ENCODE measurements around the gene ROS1.
"Not testable (repeated sequence)": the region's sequence is repeated elsewhere in the genome, so short reads cannot be mapped to it uniquely, and the experiment has no call there.

The ROS1 gene

DNA sequence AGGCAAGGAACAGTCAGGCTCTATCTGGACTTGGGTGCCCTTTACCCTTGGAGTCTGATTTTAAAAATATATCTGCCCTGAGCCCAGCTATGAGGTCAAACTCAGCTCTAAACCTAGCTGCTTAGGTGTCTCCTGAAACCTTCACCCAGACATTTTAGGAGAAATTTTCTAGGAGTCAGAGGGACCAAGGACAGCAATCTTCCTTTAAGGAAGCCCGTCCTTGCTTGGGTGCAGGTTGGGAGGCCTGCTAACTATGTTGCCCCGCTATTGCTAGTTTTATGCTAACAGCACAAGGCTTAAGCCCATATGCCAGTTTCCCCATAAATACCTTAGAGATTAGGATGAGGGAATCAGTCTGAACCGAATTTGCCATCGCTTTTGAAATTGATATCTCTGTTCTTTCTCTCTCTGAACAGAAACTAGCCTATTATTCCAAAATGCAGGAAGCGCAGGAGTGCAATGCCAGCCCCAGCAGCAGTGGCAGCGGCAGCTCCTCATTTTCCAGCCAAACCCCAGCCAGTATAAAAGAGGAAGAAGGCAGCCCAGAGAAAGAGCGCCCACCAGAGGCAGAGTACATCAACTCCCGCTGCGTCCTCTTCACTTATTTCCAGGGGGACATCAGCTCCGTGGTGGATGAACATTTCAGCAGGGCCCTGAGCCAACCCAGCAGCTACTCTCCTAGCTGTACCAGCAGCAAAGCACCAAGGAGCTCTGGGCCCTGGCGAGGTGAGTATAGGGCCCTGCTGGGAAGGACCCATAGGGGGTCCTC, 157.8 kb downstream of the ROS1 start:
- DNase-seq (ENCODE audit: low spot score in 2 of 2) (no peak), ATAC-seq (ENCODE audit: low read depth) (no peak)
- Mint-ChIP-seq H3K27me3 (peaks cover 35% of the 10 kb centered on the region), H3K4me3 (no peak overlapping the region), H3K27ac (no peak overlapping the region), H3K9me3 (no peaks in the 10 kb centered on the region), H3K4me1 (peaks cover 20% of the 10 kb centered on the region), H3K36me3 (no peaks in the 10 kb centered on the region)

DNA sequence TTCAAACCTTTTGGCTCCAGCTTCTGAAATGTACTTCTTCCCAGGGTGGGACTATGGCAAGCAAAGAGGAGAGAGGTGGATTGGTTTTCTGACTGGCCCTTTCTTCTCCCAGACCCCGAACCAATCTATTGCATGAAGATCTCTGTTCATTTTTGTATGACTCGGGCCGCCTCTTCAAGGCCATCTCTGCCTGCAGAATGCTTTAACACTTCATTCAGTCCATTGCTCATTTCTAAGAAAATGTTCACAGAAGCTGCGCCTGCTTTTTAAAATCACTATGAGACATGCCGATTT, 158.7 kb downstream of the ROS1 start:
- ATAC-seq (ENCODE audit: low read depth) (no peak), DNase-seq (ENCODE audit: low spot score in 2 of 2) (no peak)
- no peak overlapping the region for H3K27ac Mint-ChIP-seq
- H3K4me1 Mint-ChIP-seq = peaks cover 17% of the 10 kb centered on the region
- no peaks in the 10 kb centered on the region for H3K9me3 Mint-ChIP-seq
- H3K36me3 Mint-ChIP-seq = no peaks in the 10 kb centered on the region
- peaks cover 29% of the 10 kb centered on the region for H3K27me3 Mint-ChIP-seq
- H3K4me3 Mint-ChIP-seq = no peak overlapping the region

DNA sequence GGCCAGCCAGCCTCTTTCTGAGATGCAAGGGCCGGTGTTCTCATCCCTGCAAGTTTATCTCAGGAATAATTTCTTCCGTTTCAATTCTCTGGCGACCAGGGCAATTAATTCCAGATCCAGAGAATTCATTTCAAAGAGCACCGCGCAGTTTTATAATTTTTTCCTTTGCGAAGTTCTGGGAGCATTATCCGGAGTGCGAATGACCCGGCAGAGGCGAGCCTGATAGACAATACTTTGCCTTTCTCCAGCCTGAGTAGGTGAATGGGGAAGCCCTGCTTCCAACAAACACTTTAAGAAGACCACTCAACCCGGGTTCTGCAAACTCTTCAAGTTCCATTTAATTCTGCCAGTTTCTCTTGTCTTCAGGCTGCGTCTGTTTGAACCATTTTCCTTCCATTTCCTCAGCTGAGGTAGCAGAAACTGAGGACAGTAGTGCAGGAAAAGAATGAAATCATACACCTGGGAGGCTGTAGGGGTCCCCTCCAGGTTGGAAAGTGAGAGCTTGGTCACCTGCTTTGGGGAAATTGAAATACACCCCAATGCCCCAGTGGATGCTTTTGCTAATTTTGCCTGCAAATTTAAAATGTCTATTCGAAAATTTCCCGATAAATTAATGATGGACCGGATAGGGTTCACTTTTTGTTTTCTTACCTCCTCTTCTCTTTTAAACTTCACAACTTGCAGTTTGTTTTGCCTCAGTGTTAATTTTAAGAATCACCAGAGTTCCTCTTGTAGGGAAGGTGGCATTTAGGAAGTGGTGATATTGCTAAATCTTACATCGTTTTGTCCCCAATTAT, 159.3 kb downstream of the ROS1 start:
- Mint-ChIP-seq H3K27me3 (peaks cover 28% of the 10 kb centered on the region), H3K4me3 (peak overlapping the region; percentile 8), H3K36me3 (no peaks in the 10 kb centered on the region), H3K9me3 (no peaks in the 10 kb centered on the region), H3K4me1 (peaks cover 17% of the 10 kb centered on the region), H3K27ac (no peak overlapping the region)
- no peak for DNase-seq (ENCODE audit: low spot score in 2 of 2)
- ATAC-seq (ENCODE audit: low read depth) = no peak

DNA sequence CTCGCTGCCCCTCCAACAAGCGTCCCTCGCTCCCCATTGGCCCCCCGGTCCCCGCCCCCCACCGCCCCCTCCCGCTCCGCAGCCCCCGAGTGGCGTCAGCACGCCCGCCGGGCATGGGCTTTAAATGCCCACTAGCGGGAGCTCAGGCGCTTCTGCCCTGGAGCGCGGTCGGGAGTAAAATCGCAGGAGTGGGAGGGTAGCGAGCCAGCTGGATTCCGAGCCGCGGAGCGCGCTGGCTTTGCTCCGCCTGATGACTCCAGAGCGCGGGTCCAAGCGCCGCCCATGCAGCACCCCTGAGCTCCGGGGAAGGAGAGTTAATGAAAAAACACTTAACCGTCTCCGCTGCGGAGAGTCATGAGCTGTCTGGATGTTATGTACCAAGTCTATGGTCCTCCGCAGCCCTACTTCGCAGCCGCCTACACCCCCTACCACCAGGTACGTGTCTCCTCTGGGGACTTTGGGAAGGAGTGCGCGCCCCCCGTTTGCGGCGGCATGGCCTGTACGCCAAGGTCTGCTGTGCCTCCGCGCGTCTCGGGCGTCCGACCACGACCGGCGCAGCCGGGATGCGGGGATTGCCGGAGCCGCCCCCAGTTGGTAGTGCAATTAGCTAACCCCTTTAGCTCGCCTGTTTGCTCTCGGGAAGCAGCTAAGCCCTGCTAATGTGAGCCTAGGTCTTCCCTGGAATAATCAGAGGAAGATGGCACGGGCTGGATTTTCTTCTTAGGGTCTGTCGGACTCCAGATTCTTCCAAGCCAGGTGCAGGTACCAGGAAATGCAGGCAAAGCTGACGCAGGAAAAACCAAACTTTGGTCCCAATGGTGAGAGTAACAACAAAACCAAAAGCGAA, 160.1 kb downstream of the ROS1 start, which contains the start of gene VGLL2:
Gene VGLL2, plus strand, starts transcription at position 149 of the 847 bp plus-strand sequence. Its CDS starts 206 bp downstream, at position 355.
- Mint-ChIP-seq H3K36me3 (no peaks in the 10 kb centered on the region), H3K27me3 (peaks cover 28% of the 10 kb centered on the region), H3K27ac (no peak within 1 kb of the TSS), H3K4me3 (peak within 1 kb of the TSS; percentile 63), H3K4me1 (peaks cover 17% of the 10 kb centered on the region), H3K9me3 (no peaks in the 10 kb centered on the region)
- ATAC-seq (ENCODE audit: low read depth) (no peak), DNase-seq (ENCODE audit: low spot score in 2 of 2) (no peak)

DNA sequence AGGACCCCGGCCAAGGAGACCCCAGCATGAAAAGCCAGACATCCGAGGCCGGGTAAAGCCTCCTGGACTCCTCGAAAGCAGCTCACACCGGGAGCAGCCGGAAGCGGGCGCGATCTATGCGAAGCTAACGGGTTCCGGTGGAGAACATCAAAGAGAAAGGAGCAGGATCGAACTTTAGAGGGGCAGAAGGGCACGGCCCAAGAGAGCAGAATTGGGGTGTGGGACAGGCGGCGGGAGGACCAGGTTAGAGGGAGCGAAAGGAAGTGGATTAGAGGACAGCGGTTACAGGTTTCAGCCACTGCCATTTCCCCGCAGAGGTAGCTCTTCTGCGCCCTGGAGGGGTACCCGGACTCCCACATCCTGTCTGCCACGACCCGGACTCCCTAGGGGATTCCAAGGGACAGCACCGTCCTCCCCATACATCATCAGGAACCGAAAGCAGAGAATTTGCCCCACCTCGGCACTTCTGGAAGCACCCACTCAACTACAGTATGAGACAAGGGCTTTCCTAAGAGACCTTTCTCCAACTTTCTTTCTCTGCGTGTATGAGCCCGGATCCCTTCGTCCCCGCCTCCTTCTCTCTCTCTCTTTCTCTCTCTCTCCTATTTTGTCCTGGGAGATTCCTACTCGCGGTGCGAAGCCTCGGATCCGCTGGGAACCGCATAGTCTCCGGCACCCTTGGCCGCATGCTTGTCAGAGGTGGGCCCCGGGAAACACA, 160.9 kb downstream of the ROS1 start:
- Mint-ChIP-seq H3K36me3 (no peaks in the 10 kb centered on the region), H3K27me3 (peaks cover 25% of the 10 kb centered on the region), H3K4me1 (peaks cover 16% of the 10 kb centered on the region), H3K4me3 (peak overlapping the region; percentile 63), H3K27ac (no peak overlapping the region), H3K9me3 (no peaks in the 10 kb centered on the region)
- ATAC-seq (ENCODE audit: low read depth) = no peak
- DNase-seq (ENCODE audit: low spot score in 2 of 2) = no peak

DNA sequence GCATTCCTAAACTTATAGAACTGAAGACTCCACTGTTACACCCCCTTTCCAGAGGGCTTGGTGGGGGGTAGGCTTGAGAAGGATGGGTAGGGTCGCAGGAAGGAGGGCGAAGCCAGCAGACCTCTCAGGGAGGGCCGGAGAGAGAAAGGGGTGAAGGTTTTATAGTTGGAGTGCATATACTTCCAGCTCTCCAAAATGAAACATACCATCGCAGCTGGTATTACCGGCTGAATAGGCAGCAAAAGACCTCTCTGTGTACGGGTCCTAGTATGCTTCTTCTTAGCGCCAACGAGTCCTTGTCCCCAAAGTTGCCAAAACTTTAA, 161.4 kb downstream of the ROS1 start:
- H3K9me3 Mint-ChIP-seq = no peaks in the 10 kb centered on the region
- peaks cover 14% of the 10 kb centered on the region for H3K4me1 Mint-ChIP-seq
- no peak overlapping the region for H3K27ac Mint-ChIP-seq
- H3K4me3 Mint-ChIP-seq = peak overlapping the region; percentile 30
- no peaks in the 10 kb centered on the region for H3K36me3 Mint-ChIP-seq
- no peak for DNase-seq (ENCODE audit: low spot score in 2 of 2)
- ATAC-seq (ENCODE audit: low read depth) = no peak
- peaks cover 24% of the 10 kb centered on the region for H3K27me3 Mint-ChIP-seq

DNA sequence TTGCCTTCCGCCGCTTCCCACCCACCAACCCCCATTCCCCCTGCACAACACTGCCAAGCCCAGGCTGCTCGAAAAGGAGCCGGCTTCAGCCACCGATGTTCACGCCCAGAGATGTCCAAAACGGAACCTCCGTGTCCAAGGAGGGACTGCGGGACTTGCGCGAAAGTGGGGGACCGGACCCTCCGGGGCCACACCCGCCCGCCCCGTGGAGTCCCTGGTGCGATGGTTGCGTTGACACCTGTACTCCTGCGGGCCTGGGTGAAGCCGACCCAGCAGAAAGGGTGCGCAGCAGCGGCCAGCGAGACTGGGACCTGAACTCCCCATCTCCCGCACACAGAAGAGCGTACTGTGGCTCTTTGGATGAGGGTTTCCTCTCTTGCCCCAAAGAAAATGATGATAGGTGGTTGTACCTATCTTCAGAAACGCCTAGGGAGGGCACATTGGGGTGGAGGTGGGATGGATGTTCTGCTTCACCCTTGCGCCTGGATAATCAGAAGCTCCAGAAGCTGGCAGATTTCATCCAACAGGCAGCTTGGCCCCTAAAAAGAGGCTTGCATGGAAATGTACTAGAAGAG, 162.3 kb downstream of the ROS1 start:
- no peak for DNase-seq (ENCODE audit: low spot score in 2 of 2)
- H3K27ac Mint-ChIP-seq = no peak overlapping the region

DNA sequence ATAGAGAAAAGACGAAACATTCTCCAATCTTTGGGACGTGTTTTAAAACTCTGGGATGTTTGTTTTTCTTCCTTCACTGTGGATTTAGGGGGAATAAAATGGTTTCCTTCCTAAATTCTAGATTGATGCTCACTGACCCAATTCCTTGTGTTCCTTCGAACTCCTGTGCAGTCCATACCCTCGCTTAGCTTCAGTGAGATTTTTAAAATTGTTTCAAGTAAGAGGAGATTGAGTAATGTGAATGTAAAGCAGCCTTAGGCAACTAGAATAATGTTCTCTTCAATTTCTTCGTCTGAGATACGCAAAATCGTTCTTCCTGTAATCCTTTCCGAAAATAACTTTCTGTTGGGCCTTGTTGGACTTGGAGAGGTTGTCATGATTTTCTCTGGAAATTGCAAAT, 162.9 kb downstream of the ROS1 start:
- H3K27me3 Mint-ChIP-seq = peaks cover 16% of the 10 kb centered on the region
- no peaks in the 10 kb centered on the region for H3K36me3 Mint-ChIP-seq
- no peak overlapping the region for H3K4me3 Mint-ChIP-seq
- peaks cover 14% of the 10 kb centered on the region for H3K4me1 Mint-ChIP-seq
- DNase-seq (ENCODE audit: low spot score in 2 of 2) = no peak
- no peak for ATAC-seq (ENCODE audit: low read depth)
- H3K27ac Mint-ChIP-seq = no peak overlapping the region
- no peaks in the 10 kb centered on the region for H3K9me3 Mint-ChIP-seq

More for the DNA sequence above, 162.3 kb downstream of the ROS1 start:
- no peaks in the 10 kb centered on the region for H3K9me3 Mint-ChIP-seq
- H3K36me3 Mint-ChIP-seq = no peaks in the 10 kb centered on the region
- no peak overlapping the region for H3K4me3 Mint-ChIP-seq
- H3K27me3 Mint-ChIP-seq = peaks cover 20% of the 10 kb centered on the region
- ATAC-seq (ENCODE audit: low read depth) = no peak
- peaks cover 14% of the 10 kb centered on the region for H3K4me1 Mint-ChIP-seq

DNA sequence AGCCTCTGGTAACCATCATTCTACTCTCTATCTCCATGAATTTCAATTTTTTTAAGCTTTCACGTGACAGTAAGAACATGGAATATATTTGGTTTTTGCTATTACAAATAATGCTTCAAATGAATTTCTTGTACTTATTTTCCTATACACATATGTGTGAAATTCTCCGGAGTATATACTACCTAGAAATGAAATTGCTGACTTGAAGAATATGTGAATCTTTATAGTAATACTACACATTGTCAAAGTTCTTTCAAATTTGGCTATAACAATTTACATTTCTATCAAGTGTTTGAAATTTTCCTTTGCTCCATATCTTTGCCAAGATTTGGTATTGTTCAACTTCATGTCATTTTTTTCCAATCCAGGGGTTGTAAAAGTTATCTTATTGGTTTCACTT, 172.0 kb downstream of the ROS1 start:
- H3K27ac Mint-ChIP-seq = no peak overlapping the region
- no peak overlapping the region for H3K4me3 Mint-ChIP-seq
- no peaks in the 10 kb centered on the region for H3K36me3 Mint-ChIP-seq
- peaks cover 2% of the 10 kb centered on the region for H3K9me3 Mint-ChIP-seq
- no peaks in the 10 kb centered on the region for H3K27me3 Mint-ChIP-seq
- DNase-seq (ENCODE audit: low spot score in 2 of 2) (no peak), ATAC-seq (ENCODE audit: low read depth) (no peak)
- no peaks in the 10 kb centered on the region for H3K4me1 Mint-ChIP-seq

DNA sequence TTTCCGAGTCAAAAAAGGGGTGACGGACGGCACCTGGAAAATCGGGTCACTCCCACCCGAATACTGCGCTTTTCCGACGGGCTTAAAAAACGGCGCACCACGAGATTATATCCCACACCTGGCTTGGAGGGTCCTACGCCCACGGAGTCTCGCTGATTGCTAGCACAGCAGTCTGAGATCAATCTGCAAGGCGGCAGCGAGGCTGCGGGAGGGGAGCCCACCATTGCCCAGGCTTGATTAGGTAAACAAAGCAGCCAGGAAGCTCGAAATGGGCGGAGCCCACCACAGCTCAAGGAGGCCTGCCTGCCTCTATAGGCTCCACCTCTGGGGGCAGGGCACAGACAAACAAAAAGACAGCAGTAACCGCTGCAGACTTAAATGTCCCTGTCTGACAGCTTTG, 180.8 kb downstream of the ROS1 start:
- DNase-seq (ENCODE audit: low spot score in 2 of 2); H3K9me3 Mint-ChIP-seq; H3K4me1 Mint-ChIP-seq; H3K36me3 Mint-ChIP-seq; H3K27me3 Mint-ChIP-seq; ATAC-seq (ENCODE audit: low read depth): not testable (repeated sequence)
- H3K27ac Mint-ChIP-seq = peak overlapping the region; percentile 53
- peak overlapping the region; percentile 69 for H3K4me3 Mint-ChIP-seq

DNA sequence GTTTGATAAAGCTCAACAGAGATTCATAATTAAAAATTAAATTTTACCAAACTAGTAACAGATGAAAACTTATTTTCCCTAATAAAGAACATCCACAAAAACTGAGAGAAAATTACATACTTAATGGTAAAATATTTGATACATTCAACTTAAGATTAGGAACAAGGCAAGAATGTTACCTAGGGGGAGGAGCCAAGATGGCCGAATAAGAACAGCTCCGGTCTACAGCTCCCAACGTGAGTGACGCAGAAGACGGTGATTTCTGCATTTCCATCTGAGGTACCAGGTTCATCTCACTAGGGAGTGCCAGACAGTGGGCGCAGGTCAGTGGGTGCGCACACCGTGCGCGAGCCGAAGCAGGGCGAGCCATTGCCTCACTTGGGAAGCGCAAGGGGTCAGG, 181.2 kb downstream of the ROS1 start:
- H3K36me3 Mint-ChIP-seq; DNase-seq (ENCODE audit: low spot score in 2 of 2); H3K27me3 Mint-ChIP-seq; H3K9me3 Mint-ChIP-seq; H3K4me1 Mint-ChIP-seq; ATAC-seq (ENCODE audit: low read depth): not testable (repeated sequence)
- peak overlapping the region; percentile 53 for H3K27ac Mint-ChIP-seq
- peak overlapping the region; percentile 69 for H3K4me3 Mint-ChIP-seq

Data from memory B cell (primary cell).